Measurements from ENCODE around the gene ENAH.

DNA sequence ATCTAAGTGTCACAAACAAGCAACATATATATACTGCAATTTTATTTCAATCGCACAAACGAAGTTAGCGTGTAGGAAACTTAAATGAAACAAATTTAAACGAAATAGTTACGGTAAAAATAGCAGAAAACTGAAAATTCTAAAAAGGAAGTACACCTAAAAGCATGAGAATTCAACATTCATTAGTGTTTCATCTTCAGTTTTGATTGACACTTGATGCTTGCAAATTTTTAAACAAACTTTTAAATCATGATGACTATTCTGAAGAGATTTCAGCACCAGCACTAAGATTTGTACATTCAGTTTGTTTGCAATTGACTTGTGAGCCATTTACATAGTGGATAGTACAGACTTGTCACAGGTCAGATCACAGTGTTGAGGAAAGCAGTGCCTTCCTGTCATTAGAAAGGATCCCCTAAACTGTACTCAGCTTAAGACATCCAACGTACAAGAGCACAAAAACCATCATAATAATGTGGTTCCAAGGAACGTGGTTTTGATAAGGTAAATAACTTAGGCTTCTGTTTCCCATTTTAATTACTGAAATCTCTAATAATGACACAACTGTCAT, 158.0 kb downstream of the ENAH start:
- TF ChIP-seq EZH2 (IDR thresholded peaks at IDR 0.05; ENCODE audit: low read depth, unreplicated experiment) = no peak
- TF ChIP-seq, protein P1, sequence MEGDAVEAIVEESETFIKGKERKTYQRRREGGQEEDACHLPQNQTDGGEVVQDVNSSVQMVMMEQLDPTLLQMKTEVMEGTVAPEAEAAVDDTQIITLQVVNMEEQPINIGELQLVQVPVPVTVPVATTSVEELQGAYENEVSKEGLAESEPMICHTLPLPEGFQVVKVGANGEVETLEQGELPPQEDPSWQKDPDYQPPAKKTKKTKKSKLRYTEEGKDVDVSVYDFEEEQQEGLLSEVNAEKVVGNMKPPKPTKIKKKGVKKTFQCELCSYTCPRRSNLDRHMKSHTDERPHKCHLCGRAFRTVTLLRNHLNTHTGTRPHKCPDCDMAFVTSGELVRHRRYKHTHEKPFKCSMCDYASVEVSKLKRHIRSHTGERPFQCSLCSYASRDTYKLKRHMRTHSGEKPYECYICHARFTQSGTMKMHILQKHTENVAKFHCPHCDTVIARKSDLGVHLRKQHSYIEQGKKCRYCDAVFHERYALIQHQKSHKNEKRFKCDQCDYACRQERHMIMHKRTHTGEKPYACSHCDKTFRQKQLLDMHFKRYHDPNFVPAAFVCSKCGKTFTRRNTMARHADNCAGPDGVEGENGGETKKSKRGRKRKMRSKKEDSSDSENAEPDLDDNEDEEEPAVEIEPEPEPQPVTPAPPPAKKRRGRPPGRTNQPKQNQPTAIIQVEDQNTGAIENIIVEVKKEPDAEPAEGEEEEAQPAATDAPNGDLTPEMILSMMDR (conservative IDR thresholded peaks at IDR 0.05; ENCODE audit: low read depth in 2 of 2) = no peak
- no peak for TF ChIP-seq CREB1 (CRISPR knock-in tag; IDR thresholded peaks at IDR 0.05; ENCODE audit: low read depth)
- TF ChIP-seq EZH2phosphoT487 (IDR thresholded peaks at IDR 0.05; ENCODE audit: unreplicated experiment) = no peak
- TF ChIP-seq, protein P2, sequence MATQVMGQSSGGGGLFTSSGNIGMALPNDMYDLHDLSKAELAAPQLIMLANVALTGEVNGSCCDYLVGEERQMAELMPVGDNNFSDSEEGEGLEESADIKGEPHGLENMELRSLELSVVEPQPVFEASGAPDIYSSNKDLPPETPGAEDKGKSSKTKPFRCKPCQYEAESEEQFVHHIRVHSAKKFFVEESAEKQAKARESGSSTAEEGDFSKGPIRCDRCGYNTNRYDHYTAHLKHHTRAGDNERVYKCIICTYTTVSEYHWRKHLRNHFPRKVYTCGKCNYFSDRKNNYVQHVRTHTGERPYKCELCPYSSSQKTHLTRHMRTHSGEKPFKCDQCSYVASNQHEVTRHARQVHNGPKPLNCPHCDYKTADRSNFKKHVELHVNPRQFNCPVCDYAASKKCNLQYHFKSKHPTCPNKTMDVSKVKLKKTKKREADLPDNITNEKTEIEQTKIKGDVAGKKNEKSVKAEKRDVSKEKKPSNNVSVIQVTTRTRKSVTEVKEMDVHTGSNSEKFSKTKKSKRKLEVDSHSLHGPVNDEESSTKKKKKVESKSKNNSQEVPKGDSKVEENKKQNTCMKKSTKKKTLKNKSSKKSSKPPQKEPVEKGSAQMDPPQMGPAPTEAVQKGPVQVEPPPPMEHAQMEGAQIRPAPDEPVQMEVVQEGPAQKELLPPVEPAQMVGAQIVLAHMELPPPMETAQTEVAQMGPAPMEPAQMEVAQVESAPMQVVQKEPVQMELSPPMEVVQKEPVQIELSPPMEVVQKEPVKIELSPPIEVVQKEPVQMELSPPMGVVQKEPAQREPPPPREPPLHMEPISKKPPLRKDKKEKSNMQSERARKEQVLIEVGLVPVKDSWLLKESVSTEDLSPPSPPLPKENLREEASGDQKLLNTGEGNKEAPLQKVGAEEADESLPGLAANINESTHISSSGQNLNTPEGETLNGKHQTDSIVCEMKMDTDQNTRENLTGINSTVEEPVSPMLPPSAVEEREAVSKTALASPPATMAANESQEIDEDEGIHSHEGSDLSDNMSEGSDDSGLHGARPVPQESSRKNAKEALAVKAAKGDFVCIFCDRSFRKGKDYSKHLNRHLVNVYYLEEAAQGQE (IDR thresholded peaks at IDR 0.05; ENCODE audit: unreplicated experiment) = no peak
